ENCODE measurements around the gene FTSJ3.

- TF ChIP-seq POLR2A (IDR thresholded peaks at IDR 0.05; ENCODE audit: low read depth): peak; percentile 96
- TF ChIP-seq CTCF (IDR thresholded peaks at IDR 0.05): no peak
These were observed 15.3 kb upstream of the FTSJ3 start, which contains the start of gene SMARCD2 for GRCh38 chr17:63842540-63843386.

Data from esophagus muscularis mucosa (tissue), 3 donors.